Islet of Langerhans (tissue), 1 donor: ENCODE measurements around the gene RNPEP.
A peak's percentile ranks its signal among the peaks of the same experiment; 100 is the strongest.
"Not testable (repeated sequence)": the region's sequence is repeated elsewhere in the genome, so short reads cannot be mapped to it uniquely, and the experiment has no call there.

ENCODE experiments used
- FAIRE-seq: peaks from one replicate; lab custom pipeline; 2011; peaks lifted over from hg19 to GRCh38; lab: Jason Lieb, UNC

The RNPEP gene

GRCh38 chr1:201958348-201958747, 24.1 kb upstream of the RNPEP start:
- no peak for FAIRE-seq

GRCh38 chr1:201962382-201962781, 20.1 kb upstream of the RNPEP start:
- FAIRE-seq: not testable (repeated sequence)

- FAIRE-seq: no peak
Observed at GRCh38 chr1:201964261-201964660, 18.2 kb upstream of the RNPEP start.

- FAIRE-seq: no peak
Observed at GRCh38 chr1:201966171-201966570, 16.3 kb upstream of the RNPEP start.

GRCh38 chr1:201968202-201968925, 14.1 kb upstream of the RNPEP start:
- no peak for FAIRE-seq

GRCh38 chr1:201970334-201971159, 11.9 kb upstream of the RNPEP start:
- FAIRE-seq: no peak

- FAIRE-seq: no peak
Observed at GRCh38 chr1:201982082-201982622, 296 bp upstream of the RNPEP start.

- no peak for FAIRE-seq
Observed at GRCh38 chr1:201983380-201983805, 945 bp downstream of the RNPEP start.

GRCh38 chr1:201984446-201984845, 2.0 kb downstream of the RNPEP start:
- no peak for FAIRE-seq

- no peak for FAIRE-seq
Observed at GRCh38 chr1:201985355-201985754, 2.9 kb downstream of the RNPEP start.

- no peak for FAIRE-seq
Observed at GRCh38 chr1:201988601-201989000, 6.2 kb downstream of the RNPEP start.

- no peak for FAIRE-seq
Observed at GRCh38 chr1:201989354-201990128, 7.1 kb downstream of the RNPEP start.

GRCh38 chr1:201990427-201990826, 8.0 kb downstream of the RNPEP start:
- FAIRE-seq: no peak

- no peak for FAIRE-seq
Observed at GRCh38 chr1:201999625-202000238, 17.3 kb downstream of the RNPEP start.

GRCh38 chr1:202002507-202002906, 20.1 kb downstream of the RNPEP start:
- no peak for FAIRE-seq

GRCh38 chr1:202004711-202005110, 22.3 kb downstream of the RNPEP start:
- no peak for FAIRE-seq

GRCh38 chr1:202005958-202006357, 23.5 kb downstream of the RNPEP start:
- FAIRE-seq: no peak

- no peak for FAIRE-seq
Observed at GRCh38 chr1:202007304-202007703, 24.9 kb downstream of the RNPEP start.

- no peak for FAIRE-seq
Observed at GRCh38 chr1:202007805-202008489, 25.5 kb downstream of the RNPEP start.

- FAIRE-seq: peak; percentile 76
Observed at GRCh38 chr1:202009326-202010179, 27.1 kb downstream of the RNPEP start.
